Measurements from ENCODE around the gene HBEGF. TPM values are rescaled to one million over a fixed set of nuclear protein-coding genes. Genes with fewer than 3 reads are reported as not detected.

The HBEGF gene
- total RNA-seq, 1 donor from 2014 or later, result 2.4 TPM

DNA sequence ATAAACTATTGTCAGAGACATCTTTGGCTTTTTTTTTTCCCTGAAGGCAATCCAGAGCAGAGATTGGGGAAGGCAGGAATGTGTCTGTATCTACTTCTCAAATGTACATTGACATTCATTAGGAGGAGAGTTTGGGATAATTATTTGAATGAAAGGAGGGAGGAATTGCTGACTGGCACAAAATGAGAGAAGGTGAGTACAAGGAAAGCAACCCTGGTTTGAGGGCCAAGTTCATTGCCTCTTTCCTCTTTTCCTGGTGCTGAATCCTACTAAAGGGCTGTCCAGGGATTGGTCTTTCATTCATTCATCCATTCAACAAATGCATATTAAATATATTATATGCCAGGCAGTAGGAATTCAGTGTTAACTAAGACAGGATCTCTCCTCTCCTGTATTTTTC is 36.5 kb upstream of the HBEGF start:
- no peaks in the 10 kb centered on the region for H3K36me3 Mint-ChIP-seq
- no peaks in the 10 kb centered on the region for H3K4me1 Mint-ChIP-seq
- H3K79me2 ChIP-seq (ENCODE audit: low read depth), result no peaks in the 10 kb centered on the region
- H3K4me2 ChIP-seq, result no peak overlapping the region
- H3K9me3 ChIP-seq (ENCODE audit: low read depth), result no peaks in the 10 kb centered on the region
- no peaks in the 10 kb centered on the region for H3K27me3 Mint-ChIP-seq (ENCODE audit: insufficient read depth, low read depth)
- H3K9ac ChIP-seq, result no peak overlapping the region
- no peaks in the 10 kb centered on the region for H3K9me3 Mint-ChIP-seq
- no peak for DNase-seq (ENCODE audit: low spot score)
- H3K27ac ChIP-seq, result no peak overlapping the region
- H4K20me1 ChIP-seq (ENCODE audit: low read depth), result no peaks in the 10 kb centered on the region
- H3K27me3 ChIP-seq, result no peaks in the 10 kb centered on the region
- no peaks in the 10 kb centered on the region for H3K36me3 ChIP-seq
- H3F3A ChIP-seq (ENCODE audit: low read depth), result no peaks in the 10 kb centered on the region
- no peaks in the 10 kb centered on the region for H3K4me1 ChIP-seq
- no peak overlapping the region for H3K27ac Mint-ChIP-seq
- no peak overlapping the region for H2AFZ ChIP-seq (replicated peaks)
- TF ChIP-seq, protein P1, sequence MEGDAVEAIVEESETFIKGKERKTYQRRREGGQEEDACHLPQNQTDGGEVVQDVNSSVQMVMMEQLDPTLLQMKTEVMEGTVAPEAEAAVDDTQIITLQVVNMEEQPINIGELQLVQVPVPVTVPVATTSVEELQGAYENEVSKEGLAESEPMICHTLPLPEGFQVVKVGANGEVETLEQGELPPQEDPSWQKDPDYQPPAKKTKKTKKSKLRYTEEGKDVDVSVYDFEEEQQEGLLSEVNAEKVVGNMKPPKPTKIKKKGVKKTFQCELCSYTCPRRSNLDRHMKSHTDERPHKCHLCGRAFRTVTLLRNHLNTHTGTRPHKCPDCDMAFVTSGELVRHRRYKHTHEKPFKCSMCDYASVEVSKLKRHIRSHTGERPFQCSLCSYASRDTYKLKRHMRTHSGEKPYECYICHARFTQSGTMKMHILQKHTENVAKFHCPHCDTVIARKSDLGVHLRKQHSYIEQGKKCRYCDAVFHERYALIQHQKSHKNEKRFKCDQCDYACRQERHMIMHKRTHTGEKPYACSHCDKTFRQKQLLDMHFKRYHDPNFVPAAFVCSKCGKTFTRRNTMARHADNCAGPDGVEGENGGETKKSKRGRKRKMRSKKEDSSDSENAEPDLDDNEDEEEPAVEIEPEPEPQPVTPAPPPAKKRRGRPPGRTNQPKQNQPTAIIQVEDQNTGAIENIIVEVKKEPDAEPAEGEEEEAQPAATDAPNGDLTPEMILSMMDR (IDR thresholded peaks at IDR 0.05), result no peak
- TF ChIP-seq EZH2phosphoT487 (IDR thresholded peaks at IDR 0.05) (no peak), EZH2 (IDR thresholded peaks at IDR 0.05) (no peak)
- H3K4me3 ChIP-seq, result no peak overlapping the region
- H3K4me3 Mint-ChIP-seq, result no peak overlapping the region

DNA sequence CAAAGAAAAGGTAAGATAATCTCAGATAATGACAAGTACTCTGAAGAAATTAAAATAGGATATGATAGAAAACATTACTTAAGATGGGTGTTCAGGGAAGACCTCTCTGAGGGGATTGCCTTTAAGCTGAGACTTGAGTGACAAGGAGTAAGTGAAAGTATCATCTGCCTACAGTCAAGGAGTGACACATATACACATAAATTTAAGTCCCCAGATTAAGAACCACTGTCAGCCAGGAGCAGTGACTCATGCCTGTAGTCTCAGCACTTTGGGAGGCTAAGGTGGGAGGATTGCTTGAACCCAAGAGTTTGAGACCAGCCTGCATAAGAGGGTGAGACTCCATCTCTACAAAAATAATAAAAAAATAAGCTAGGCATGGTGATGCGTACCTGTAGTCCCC is 35.6 kb upstream of the HBEGF start:
- Mint-ChIP-seq H3K36me3 (no peaks in the 10 kb centered on the region), H3K9me3 (no peaks in the 10 kb centered on the region), H3K27me3 (ENCODE audit: insufficient read depth, low read depth) (no peaks in the 10 kb centered on the region), H3K4me3 (no peak overlapping the region), H3K27ac (no peak overlapping the region), H3K4me1 (no peaks in the 10 kb centered on the region)
- H3K4me3 ChIP-seq, result no peak overlapping the region
- H3K9ac ChIP-seq, result no peak overlapping the region
- no peaks in the 10 kb centered on the region for H3F3A ChIP-seq (ENCODE audit: low read depth)
- H2AFZ ChIP-seq (replicated peaks), result no peak overlapping the region
- H3K36me3 ChIP-seq, result no peaks in the 10 kb centered on the region
- no peaks in the 10 kb centered on the region for H3K4me1 ChIP-seq
- no peaks in the 10 kb centered on the region for H3K79me2 ChIP-seq (ENCODE audit: low read depth)
- no peak for DNase-seq (ENCODE audit: low spot score)
- TF ChIP-seq EZH2 (IDR thresholded peaks at IDR 0.05) (no peak), EZH2phosphoT487 (IDR thresholded peaks at IDR 0.05) (no peak)
- TF ChIP-seq, protein P1 (IDR thresholded peaks at IDR 0.05), result no peak
- no peak overlapping the region for H3K27ac ChIP-seq
- H3K27me3 ChIP-seq, result no peaks in the 10 kb centered on the region
- H3K4me2 ChIP-seq, result no peak overlapping the region
- H3K9me3 ChIP-seq (ENCODE audit: low read depth), result no peaks in the 10 kb centered on the region
- no peaks in the 10 kb centered on the region for H4K20me1 ChIP-seq (ENCODE audit: low read depth)

DNA sequence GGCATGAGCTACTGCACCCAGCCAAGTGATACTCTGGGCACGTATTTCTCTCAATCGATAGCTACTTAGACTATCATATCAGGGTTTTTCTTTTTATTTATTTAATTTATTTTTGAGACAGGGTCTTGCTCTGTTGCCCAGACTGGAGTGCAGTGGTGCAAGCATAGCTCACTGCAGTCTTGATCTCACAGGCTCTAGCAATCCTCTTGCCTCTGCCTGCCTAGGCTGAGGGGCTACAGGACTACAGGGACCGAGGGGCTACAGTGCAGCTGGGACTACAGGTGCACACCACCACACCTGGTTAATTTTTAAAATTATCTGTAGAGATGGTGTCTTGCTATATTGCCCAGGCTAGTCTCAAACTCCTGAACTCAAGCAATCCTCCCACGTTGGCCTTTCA is 34.9 kb upstream of the HBEGF start:
- H3K4me2 ChIP-seq, result no peak overlapping the region
- no peaks in the 10 kb centered on the region for H3K9me3 ChIP-seq (ENCODE audit: low read depth)
- Mint-ChIP-seq H3K27ac (no peak overlapping the region), H3K27me3 (ENCODE audit: insufficient read depth, low read depth) (no peaks in the 10 kb centered on the region), H3K4me1 (no peaks in the 10 kb centered on the region), H3K4me3 (no peak overlapping the region), H3K9me3 (no peaks in the 10 kb centered on the region), H3K36me3 (no peaks in the 10 kb centered on the region)
- no peaks in the 10 kb centered on the region for H3K79me2 ChIP-seq (ENCODE audit: low read depth)
- no peak for DNase-seq (ENCODE audit: low spot score)
- TF ChIP-seq EZH2 (IDR thresholded peaks at IDR 0.05) (no peak), EZH2phosphoT487 (IDR thresholded peaks at IDR 0.05) (no peak)
- TF ChIP-seq, protein P1 (IDR thresholded peaks at IDR 0.05), result no peak
- no peak overlapping the region for H2AFZ ChIP-seq (replicated peaks)
- H3K27me3 ChIP-seq, result no peaks in the 10 kb centered on the region
- no peaks in the 10 kb centered on the region for H3K36me3 ChIP-seq
- H3K4me3 ChIP-seq, result no peak overlapping the region
- no peaks in the 10 kb centered on the region for H4K20me1 ChIP-seq (ENCODE audit: low read depth)
- no peak overlapping the region for H3K27ac ChIP-seq
- H3K4me1 ChIP-seq, result no peaks in the 10 kb centered on the region
- no peak overlapping the region for H3K9ac ChIP-seq
- no peaks in the 10 kb centered on the region for H3F3A ChIP-seq (ENCODE audit: low read depth)
